Erythroblast (primary cell): ENCODE results near the gene CHST3.

ENCODE experiments used
- GATA1 ChIP-seq: IDR thresholded peaks from 2 replicates; pipeline ENCODE4 v1.6.1; 2011; ENCODE audit warnings: low read depth, mild to moderate bottlenecking, control low read depth, low read length, moderate library complexity
- POLR2A ChIP-seq: IDR thresholded peaks from 2 replicates; pipeline ENCODE4 v1.6.1; 2011; ENCODE audit warnings: mild to moderate bottlenecking, low read length

DNA sequence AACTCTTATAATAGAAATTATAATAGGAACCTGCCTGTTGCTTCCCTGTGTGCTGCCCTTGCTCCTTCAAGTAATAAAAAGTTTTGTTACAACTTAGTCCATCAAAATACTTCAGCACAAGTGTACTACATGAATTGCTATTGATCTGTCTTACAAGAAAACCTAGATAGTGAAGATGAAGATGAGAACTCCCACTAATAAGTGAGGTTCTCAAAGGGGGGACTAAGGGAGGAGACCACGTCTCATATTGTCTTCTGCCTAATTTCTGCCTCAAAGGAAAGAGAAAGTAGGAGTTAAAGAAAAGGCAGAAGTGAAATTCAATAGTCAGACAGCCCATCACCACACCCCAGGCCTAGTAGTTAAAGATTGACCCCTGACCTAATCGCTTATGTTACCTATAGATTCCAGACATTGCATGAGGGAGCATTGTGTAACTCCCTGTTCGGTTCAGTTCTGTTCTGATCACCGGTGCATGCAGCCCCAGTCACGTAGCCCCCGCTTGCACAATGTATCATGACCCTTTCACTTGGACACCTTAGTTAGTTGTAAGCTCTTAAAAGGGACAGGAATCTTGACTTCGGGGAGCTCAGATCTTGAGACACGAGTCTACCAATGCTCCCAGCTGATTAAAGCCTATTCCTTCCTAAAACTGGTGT, 18.2 kb upstream of the CHST3 start:
- TF ChIP-seq POLR2A (no peak), GATA1 (no peak)
